Measurements from ENCODE around the gene THNSL1.

- TF ChIP-seq U2AF2 (IDR thresholded peaks at IDR 0.05; ENCODE audit: low read depth, low read length) (no peak), ZNF776 (CRISPR knock-in tag; IDR thresholded peaks at IDR 0.05) (no peak), CTCF (CRISPR knock-in tag; IDR thresholded peaks at IDR 0.05) (no peak), NFE2L1 (CRISPR knock-in tag; IDR thresholded peaks at IDR 0.05; ENCODE audit: borderline replicate concordance) (no peak), POLR2AphosphoS5 (IDR thresholded peaks at IDR 0.05; ENCODE audit: low read depth, low read length) (no peak), TAF1 (CRISPR knock-in tag; IDR thresholded peaks at IDR 0.05) (no peak)
These were observed 2.3 kb downstream of the THNSL1 start for GRCh38 chr10:25018703-25019102.
